ENCODE results near the gene CRNKL1. TPM values are rescaled to one million over a fixed set of nuclear protein-coding genes. Genes with fewer than 3 reads are reported as not detected.

The CRNKL1 gene
- polyA plus RNA-seq, 1 of the 3 experiments (the other 2 are of a cell fraction): 7.6 TPM

DNA sequence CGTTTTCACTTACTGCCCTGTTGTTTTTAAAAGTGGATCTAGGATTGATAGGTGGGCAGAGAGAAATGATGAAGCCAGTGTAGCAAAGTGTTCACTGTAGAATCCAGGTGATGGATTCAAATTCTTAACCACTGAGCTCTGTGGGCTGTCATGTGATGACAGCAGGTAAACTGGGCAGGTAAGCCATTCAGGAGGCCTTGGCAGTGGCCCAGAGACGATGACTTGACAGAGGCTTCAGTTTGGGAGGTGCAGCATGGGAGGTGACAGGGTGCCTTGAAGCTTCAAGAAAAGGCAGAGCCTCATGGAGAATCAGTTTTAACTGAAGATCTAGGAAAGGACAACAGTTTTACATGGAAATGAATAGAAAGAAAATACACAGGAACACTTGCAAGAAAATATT, 33.1 kb downstream of the CRNKL1 start:
- WGBS (ENCODE audit: low lambda C conversion rate): 69% methylated on average over 2 of the region's 2 CpGs
- peaks cover 34% of the 10 kb centered on the region for H4K20me1 ChIP-seq (ENCODE audit: insufficient read depth)
- no peak overlapping the region for H2AFZ ChIP-seq (ENCODE audit: low read depth)
- peak overlapping the region in 1 of 2 experiments; percentile 93; a peak in 1 of 4 replicates for H3K4me3 ChIP-seq (ENCODE audit: low read depth in 2 of 2, low read length in 1 of 2)
- H3K36me3 ChIP-seq (replicated peaks in 1 of 2; ENCODE audit: control insufficient read depth in 1 of 2, insufficient read depth in 2 of 2, low read length in 1 of 2): peaks cover 11 to 18% of the 10 kb centered on the region in 2 experiments
- TF ChIP-seq MXI1 (IDR thresholded peaks at IDR 0.05; ENCODE audit: low read depth, low read length) (no peak), RFX5 (IDR thresholded peaks at IDR 0.05; ENCODE audit: low read length) (no peak), PBX3 (IDR thresholded peaks at IDR 0.05) (no peak), NRF1 (IDR thresholded peaks at IDR 0.05; ENCODE audit: low read depth, low read length) (no peak), TAF1 (IDR thresholded peaks at IDR 0.05; ENCODE audit: borderline replicate concordance, low read depth, low read length) (no peak), NFIC (IDR thresholded peaks at IDR 0.05; ENCODE audit: borderline replicate concordance) (no peak), FOXJ3 (CRISPR knock-in tag; IDR thresholded peaks at IDR 0.05) (no peak), GABPA (IDR thresholded peaks at IDR 0.05; ENCODE audit: low read depth) (no peak), SMC3 (IDR thresholded peaks at IDR 0.05; ENCODE audit: low read depth, low read length) (no peak), YY1 (IDR thresholded peaks at IDR 0.05; ENCODE audit: low read depth) (no peak), IRF3 (IDR thresholded peaks at IDR 0.05; ENCODE audit: low read depth, low read length) (no peak), USF2 (IDR thresholded peaks at IDR 0.05; ENCODE audit: borderline replicate concordance, low read depth, low read length) (no peak), RAD21 (IDR thresholded peaks at IDR 0.05; ENCODE audit: low read length) (no peak), MAX (IDR thresholded peaks at IDR 0.05; ENCODE audit: low read depth) (no peak), POLR2AphosphoS5 (IDR thresholded peaks at IDR 0.05; ENCODE audit: low read depth, low read length) (no peak), EZH2phosphoT487 (IDR thresholded peaks at IDR 0.05; ENCODE audit: borderline replicate concordance, low read depth) (no peak), RXRA (IDR thresholded peaks at IDR 0.05; ENCODE audit: borderline replicate concordance, low read depth) (no peak), GATA2 (CRISPR knock-in tag; IDR thresholded peaks at IDR 0.05) (no peak)
- H3K27me3 ChIP-seq (ENCODE audit: insufficient read depth): no peaks in the 10 kb centered on the region
- no peaks in the 10 kb centered on the region for H3K9me3 ChIP-seq
- peaks cover 12% of the 10 kb centered on the region for H3F3A ChIP-seq (replicated peaks; ENCODE audit: insufficient read depth)
- H3K4me2 ChIP-seq: peak overlapping the region; percentile 97
- ChIA-PET POLR2A (no interaction called here), CTCF (no interaction called here)
- no peak overlapping the region for H3K27ac ChIP-seq (ENCODE audit: low read depth in 2 of 2, low read length in 1 of 2)
- no peak overlapping the region for H3K9ac ChIP-seq
- H3K9me2 ChIP-seq: no peaks in the 10 kb centered on the region
- H3K4me1 ChIP-seq (ENCODE audit: control insufficient read depth in 1 of 2, insufficient read depth in 2 of 2, low read depth in 1 of 2, low read length in 1 of 2): peaks cover 6 to 17% of the 10 kb centered on the region in 2 experiments; a peak in 3 of 4 replicates
- peaks cover 69% of the 10 kb centered on the region for H3K79me2 ChIP-seq (ENCODE audit: insufficient read depth)
- DNase-seq: no peak

Measured in SK-N-SH (cell line).